GM18520 (cell line): Measurements from ENCODE around the gene PPP1R16B.

Experiments used
- ATAC-seq: cut with Tn5 transposase; IDR thresholded peaks from one replicate; pipeline ENCODE4 v1.9.1; 2021; ENCODE audit not compliant: unreplicated experiment

The PPP1R16B gene

DNA sequence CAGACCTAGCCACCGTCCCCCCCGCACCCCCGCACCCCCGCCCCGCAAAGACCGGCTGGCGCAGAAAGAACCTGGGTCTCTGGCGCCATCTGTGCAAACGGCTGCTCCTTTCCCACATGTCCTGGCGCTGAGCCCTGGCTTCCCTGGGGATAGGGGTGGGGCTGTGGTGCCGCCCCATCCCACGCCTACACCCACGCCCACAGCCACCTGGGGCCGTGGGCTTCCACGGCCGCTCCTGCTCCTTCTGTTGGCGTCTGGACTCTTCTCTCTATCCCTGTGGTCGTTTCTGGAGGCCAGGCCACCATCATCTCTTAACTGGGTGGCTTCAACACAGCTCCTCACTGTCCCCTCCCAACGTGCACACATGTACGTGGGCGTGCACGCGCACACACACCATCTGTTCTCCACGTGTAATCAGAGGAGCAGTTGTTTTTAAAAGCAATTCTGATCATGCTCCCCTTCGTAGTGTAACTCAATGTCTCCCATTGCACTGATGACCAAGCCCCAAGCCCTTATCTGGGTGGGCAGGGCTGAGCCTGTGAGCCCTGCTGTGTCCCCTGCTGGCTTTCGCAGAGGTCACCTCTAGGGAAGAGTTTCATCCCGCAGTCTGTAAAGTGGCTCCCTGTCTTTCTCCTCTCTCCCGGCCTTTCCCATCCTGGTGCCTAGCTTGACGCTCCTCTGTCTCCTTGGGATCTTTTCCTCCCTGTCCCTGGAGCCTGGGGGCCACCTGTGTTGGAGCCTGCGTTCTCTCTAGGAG lies 88.8 kb downstream of the PPP1R16B start:
- ATAC-seq, result no peak

DNA sequence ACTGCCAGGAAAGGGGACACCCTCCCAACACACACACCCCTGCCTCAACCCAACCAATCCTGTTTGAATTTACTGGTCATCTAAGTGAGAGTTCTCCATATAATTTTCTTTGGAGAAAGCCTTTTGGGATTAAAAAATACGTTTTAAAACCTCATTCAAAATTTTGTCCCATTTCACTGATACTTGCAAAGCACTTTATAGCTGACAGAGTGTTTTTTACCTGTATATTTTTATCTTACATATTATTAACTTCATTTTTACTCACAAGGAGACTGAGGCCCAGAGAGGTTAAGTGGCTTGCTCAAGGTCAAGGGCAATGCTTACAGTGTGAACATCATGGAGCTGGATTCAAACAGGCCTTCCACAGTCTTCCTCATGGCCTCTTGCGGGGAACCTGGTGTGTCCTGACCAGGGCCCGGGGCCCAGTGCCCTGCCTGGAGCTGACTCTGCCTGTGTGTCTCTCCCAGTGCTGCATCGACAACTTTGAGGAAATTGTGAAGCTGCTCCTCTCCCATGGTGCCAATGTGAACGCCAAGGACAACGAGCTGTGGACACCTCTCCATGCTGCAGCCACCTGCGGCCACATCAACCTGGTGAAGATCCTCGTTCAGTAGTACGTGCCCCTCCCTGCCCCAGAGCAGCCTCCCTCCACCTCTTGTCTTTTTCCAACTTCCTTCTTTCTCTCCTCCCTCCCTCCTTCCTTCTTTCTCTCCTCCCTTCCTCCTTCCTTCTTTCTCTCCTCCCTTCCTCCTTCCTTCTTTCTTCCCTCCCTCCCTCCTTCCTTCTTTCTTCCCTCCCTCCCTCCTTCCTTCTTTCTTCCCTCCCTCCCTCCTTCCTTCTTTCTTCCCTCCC lies 89.8 kb downstream of the PPP1R16B start:
- ATAC-seq, result no peak

DNA sequence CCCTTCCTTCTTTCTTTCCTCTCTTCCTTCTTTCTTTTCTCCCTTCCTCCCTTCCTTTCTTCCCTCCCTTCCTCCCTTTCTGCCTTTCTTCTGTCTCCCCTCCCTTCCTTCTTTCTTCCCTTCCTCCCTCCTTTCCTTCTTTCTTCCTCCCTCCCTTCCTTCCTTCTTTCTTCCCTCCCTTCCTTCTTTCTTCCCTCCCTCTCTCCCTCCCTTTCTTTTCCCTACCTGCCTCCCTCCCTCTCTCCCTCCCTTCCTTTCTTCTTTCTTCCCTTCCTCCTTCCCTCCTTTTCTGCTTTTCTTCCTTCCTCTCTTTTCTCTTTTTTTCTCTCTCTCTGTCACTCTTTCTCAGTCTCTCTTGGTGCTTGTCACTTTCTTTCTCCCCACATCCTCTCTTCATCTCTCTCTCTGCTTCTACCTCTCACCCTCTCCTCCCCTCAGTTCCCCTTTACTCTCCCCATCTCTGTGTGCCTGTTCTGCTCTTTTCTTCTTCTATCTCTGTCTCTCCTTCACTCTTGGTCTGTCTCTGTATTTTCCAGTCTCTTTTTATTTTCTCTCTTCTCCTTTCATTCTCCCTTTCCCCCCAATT lies 90.6 kb downstream of the PPP1R16B start:
- no peak for ATAC-seq

DNA sequence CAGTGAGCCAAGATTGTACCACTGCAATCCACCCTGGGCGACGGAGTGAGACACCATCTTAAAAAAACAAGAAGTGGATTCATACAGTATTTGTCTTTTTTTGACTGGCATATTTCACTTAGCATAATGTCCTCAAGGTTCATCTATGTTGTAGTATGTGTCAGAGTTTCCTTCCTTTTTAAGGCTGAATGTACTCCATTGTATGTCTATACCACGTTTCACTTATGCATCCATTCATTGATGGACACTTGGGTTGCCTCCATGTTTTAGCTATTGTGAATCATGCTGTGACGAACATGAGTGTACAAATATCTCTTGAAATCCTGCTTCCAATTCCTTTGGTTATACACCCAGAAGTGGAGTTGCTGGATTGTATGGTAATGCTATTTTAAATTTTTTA lies 91.8 kb downstream of the PPP1R16B start:
- ATAC-seq, result no peak

DNA sequence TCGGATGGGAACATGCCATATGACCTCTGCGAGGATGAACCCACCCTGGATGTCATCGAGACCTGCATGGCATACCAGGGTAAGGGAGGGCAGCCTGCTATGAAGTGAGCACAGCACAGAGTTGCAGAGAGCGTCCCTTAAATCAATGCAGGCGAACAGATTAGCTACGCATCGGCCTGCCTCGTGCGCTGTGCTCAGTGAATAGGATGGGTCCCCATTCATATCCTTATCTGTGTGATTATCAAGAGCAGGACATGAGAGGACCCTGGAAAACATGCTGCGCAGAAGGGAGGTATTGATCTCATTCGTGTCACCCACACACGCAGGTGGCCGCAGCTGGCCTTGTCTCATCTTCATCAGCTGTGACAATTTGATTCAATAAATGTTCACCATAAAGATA lies 95.1 kb downstream of the PPP1R16B start:
- no peak for ATAC-seq

DNA sequence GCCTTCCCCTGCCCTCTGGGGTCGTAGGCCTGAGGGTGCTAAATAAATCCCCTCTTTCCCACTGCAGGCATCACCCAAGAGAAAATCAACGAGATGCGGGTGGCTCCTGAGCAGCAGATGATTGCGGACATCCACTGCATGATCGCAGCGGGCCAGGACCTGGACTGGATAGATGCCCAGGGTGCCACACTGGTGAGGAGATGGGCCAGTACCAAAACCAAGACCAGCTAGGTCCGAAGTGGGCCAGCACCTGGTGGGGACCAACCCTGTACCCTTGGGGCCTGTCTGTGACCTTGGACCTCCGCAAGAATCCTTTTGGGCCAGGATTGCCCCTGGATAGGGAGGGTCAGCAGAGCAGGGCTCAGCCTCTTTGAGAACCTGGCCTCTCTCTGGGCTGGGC lies 97.1 kb downstream of the PPP1R16B start:
- ATAC-seq, result no peak

DNA sequence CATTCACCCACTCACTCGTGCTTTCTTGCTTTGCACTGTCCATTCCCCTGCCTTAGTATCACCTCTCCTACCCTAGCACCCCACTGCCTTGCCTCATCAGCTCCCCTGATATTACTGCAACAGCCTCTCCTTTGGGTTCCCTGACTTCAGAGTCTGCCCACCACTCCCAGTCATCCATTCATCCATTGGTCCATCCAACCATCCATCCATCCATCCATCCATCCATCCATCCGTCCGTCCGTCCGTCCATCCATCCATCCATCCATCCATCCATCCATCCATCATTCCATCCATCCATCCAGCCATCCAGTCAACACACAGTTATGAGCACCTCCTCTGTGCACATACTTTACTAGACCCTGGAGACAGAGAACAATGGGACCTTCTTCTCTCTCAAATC lies 97.8 kb downstream of the PPP1R16B start:
- ATAC-seq, result no peak

DNA sequence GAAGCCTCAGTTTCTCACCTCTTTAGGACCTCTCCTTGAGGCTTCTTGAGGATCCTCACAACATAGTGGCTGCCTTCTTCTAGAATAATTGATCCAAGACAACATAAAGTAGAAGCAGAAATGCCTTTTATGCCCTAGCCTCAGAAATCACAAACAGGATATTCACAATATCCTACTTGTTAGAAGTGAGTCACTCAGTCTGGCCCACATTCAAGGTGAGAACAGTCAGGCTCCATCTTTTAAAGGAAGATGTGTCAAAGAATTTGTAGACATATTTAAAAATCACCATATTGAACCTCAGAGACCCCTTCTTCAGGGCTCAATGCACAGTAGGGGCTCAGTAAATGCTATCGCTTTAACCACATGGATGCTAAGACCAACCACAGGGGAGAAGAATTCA lies 99.9 kb downstream of the PPP1R16B start:
- no peak for ATAC-seq

DNA sequence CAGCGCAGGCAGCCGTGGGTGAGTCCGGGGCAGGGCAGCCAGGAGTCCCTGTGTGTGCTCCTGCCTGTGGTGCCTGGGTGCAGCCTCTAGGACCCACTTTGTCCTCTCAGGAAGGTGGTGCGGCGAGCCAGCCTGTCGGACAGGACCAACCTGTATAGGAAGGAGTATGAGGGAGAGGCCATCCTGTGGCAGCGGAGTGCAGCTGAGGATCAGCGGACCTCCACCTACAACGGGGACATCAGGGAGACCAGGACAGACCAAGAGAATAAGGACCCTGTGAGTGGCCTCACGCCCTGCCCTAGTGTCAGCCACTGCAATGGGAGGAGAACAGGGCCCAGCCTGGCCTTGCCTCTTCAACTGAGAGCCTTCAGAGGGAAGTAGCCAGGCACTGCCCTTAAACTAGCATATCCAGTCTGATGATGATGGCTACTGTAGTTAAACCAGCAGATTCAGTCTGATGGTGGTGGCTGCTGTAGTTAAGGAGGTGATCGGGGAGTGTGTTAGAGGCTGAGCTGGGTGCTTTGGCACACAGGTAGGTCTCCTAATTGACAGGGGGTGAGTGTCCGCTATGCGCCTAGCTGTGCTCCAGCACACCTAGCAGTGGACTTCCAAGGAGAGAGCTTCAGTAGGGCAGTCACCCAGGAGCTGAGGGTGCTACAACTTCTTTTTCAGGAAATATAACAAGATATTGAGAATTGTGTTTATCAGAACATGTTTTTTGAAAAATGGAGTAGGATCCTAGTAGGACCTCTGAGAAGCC lies 102.6 kb downstream of the PPP1R16B start:
- no peak for ATAC-seq

DNA sequence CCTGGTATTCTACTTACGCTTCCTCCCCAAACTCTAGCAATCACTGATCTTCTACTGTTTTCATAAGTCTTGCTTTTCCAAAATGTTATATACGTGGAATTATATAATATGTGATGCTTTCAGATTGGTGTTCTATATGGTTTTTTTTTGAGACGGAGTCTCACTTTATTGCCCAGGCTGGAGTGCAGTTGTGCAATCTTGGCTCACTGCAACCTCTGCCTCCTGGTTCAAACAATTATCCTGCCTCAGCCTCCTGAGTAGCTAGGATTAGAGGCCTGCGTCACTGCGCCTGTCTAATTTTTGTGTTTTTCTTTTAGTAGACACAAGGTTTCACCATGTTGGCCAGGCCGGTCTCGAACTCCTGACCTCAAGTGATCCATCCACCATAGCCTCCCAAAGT lies 109.9 kb downstream of the PPP1R16B start:
- ATAC-seq, result no peak

DNA sequence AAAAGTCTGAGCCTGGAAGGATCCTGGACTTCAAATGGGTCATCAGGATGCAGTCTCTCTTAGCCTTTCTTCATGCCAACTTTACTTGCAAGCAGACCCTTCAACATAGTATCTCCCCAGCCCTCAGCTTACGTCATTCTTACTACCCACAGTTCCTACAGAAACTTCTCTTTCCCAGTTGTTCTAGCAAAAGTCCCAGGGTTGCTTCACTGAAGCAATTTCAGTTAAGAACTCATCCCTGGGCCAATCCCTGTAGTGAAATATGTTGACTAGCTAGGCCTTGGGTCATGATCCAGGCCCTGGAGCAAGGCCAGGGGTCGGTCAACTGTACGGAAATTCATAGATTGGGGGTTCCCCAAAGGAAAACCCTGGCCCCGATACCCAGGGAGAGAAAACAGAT lies 112.2 kb downstream of the PPP1R16B start:
- no peak for ATAC-seq

DNA sequence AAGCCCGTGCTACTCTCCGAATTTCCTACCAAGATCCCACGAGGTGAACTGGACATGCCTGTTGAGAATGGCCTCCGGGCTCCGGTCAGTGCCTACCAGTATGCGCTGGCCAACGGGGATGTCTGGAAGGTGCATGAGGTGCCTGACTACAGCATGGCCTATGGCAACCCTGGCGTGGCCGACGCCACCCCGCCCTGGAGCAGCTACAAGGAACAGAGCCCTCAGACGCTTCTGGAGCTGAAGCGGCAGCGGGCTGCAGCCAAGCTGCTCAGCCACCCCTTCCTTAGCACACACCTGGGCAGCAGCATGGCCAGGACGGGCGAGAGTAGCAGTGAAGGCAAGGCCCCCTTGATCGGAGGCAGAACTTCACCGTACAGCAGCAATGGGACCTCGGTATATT lies 112.7 kb downstream of the PPP1R16B start:
- no peak for ATAC-seq

DNA sequence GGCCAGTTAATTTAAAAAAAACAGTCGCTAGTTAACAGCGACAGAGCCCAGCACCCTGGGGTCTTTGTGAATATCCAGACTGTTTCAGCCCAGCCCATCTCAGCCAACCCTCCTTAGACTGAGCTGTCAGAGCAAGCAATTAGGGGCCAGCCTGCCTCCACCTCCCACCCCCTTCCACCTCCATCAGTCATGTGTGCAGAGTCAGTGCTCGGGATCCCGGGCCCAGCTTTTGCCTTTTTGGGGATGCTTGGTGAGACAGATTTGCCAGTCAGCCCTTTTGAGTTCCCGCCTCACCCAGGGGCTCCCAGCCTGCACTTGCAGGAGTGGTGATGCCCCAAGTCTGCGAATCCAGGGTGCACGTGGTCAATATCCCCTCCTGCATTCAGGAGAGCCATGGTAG lies 114.2 kb downstream of the PPP1R16B start:
- no peak for ATAC-seq

DNA sequence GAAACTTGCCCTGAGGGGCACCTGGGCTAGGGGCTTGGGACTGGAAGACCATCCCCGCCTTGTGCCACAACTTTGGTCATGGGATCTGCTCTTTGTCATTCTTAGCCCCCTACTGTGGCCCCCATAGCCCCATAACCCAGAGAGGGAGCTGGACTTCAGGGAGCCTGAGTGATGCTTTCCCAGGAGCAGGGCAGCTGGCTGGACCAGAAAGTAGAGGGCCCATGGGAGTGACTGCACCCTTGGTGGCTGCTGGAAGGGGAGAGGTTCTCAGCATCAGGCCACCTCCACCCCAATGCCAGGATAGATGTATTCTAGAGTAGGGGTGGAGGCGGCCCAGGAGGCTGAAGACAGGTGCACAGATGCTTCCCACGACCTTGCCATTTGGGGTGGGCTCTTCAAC lies 114.9 kb downstream of the PPP1R16B start:
- no peak for ATAC-seq

DNA sequence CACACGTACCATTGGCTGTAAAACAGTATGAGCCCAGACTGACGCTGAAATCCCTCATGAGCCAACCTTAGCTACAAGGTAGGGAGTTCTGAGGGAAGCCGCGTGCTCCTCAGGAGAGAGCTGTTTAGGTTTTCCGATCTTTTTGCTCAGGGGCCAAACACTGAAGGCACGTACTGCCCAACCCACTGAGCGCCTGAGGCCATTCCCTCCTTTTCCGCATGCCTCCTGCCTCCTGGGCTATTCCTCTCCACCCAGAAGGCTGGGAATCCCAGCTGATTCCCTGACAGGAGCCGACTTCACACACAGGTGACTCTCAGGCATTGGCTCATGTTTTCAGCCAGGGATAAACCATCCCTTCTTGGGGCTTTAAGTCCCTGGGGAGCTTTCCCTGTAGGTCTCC lies 115.4 kb downstream of the PPP1R16B start:
- ATAC-seq, result no peak

DNA sequence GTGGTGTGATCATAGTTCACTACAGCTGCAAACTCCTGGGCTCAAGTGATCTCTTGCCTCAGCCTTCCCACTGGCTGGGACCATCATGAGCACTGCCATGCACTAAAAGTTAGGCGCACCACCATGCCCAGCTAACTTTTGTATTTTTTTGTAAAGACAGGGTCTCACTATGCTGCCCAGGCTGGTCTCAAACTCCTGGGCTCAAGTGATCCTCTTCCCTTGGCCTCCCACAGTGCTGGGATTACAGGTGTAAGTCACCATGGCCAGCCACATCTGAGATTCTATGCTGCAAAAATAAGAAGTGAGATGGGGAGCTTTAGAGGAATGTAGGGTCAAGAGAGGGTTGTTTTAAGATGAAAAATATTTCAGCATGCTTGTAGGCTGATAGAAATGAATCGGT lies 119.2 kb downstream of the PPP1R16B start:
- ATAC-seq, result no peak

DNA sequence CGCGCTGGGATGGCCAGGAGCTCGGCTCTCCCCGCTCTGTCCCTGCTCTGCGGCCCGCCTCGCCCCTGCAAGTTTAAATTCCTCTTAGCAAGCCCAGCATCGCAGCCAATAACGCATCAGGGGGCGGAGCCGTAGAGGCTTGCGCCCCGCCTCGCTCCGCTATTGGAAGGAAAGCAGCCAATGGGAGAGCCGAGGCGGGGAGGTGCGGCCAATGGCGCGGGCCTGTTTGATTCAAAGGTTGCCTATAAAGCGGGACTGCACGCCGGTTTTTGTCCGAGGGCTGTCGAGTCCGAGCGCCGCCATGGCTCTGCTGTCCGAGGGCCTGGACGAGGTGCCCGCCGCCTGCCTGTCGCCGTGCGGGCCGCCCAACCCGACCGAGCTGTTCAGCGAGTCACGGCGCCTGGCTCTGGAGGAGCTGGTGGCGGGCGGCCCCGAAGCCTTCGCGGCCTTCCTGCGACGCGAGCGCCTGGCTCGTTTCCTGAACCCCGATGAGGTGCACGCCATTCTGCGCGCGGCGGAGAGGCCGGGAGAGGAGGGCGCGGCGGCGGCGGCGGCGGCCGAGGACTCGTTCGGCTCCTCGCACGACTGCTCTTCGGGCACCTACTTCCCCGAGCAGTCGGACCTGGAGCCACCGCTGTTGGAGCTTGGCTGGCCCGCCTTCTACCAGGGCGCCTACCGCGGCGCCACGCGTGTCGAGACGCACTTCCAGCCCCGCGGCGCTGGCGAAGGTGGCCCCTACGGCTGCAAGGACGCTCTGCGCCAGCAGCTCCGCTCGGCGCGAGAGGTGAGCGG lies 120.8 kb downstream of the PPP1R16B start, which contains the start of gene FAM83D:
TSS of gene FAM83D (plus strand) at position 276 of the 792 bp plus-strand sequence. CDS start at position 302, 26 bp downstream.
- ATAC-seq, result peak; percentile 85

DNA sequence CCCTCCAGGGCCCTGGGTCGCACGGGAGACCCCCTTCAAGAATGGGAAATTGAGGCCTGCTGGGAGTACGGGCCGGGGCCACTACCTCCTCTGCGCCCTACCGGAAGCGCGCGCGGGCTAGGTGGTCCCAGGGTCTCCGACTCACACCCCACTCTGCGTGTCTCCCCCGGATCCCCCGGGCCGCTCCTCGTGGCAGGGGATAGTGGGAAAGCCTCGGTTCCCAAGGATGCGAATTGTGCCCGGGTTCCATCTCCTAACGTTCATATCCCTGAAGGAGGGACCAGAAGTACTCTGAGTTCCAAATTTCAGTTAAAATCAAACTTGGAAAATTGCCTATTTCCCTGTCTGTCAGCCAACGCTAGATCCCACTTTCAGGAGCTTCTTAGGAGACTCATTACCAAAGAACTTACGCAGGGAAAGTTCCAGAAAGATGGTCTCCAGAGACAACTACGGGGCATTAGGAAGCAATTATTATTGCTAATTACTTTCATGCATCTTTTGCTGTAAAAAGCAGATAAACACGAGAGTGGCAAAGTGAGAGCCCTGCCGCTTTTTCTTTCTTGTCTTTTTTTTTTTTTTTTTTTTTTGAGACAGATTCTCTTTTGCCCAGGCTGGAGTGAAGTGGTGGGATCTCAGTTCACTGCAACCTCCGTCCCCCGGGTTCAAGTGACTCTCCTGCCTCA lies 121.6 kb downstream of the PPP1R16B start:
- ATAC-seq, result no peak

DNA sequence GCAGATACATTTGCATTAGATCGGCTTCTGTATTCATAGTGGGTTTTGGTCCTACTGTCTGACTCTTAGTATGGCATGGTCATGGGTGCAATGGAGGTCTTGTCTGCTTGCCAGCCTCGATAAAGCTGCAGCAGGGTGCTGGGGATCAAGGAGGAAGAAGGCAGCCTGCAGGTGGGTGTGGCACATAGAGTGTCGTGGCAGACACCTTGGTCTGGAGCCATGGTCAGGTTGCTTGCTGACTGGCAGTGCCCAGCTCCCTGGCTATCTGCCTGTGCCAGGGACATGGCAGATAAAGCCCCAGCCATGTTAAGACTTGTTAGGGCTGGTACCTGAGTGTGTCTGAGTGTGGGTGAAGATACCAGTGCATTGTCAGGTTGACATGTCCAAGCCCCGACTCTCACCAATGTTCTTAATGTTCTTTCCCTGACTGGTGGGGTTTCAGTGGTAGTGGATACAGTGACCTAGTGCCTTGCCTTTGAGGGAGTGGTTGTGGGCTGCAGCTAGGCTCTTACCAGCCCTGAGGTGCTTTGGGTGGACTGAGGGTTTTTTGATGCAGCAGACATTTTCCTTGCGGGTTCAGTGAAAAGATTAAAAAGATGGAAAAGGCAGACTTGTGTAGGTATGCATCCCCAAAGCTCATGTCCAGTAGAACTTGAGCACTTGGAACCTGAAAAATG lies 122.5 kb downstream of the PPP1R16B start:
- no peak for ATAC-seq
